Kidney capillary endothelial cell (primary cell): ENCODE measurements around the gene MYPOP.

Experiments
- DNase-seq: peaks from one replicate; pipeline ENCODE4 v3.0.0-alpha.2; 2018; ENCODE audit warnings: low spot score

MYPOP gene

GRCh38 chr19:45863335-45863839 is 39.0 kb downstream of the MYPOP start:
- DNase-seq: no peak

DNA sequence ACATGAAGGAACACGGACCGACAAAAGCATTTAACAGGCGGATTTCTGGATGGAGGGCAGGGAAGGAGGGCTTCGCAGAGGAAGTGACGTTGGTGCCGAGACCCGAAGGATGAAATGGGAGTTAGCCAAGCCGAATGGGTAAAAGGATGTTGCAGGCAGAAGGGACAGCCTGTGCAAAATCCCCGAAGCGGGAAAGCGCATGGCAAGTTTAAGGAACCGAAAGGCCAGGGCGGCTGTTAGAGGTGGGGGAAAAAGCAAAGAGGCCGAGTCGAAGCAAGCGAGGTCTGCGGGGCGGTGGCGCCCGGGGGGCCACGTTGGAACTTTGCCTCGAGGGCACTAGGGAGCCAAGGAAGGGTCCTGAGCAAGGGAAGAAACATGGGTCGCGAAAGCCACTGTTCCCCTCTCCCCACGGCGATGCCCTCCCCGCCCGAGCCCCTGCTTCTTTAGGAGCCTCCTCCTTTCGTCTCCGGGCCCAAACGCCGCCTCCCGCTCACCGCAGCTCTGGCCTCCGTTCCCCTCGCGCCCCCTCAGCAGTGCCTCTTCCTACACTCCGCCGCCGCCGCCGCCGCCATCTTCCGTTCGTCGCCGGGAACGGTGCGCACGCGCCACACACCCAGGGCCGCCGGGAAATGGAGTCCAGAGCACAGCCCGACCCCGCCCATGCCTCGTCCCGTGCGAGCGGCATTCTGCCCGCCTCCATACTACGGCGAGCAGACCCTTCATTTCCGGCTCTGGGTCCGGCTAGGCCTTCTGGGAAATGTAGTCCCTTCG is 39.7 kb downstream of the MYPOP start, which contains the start of gene SYMPK:
TSS of gene SYMPK (minus strand) at position 584 of the 771 bp plus-strand sequence. CDS start 8,652 bp downstream, outside the sequence.
- DNase-seq: peak; percentile 96

DNA sequence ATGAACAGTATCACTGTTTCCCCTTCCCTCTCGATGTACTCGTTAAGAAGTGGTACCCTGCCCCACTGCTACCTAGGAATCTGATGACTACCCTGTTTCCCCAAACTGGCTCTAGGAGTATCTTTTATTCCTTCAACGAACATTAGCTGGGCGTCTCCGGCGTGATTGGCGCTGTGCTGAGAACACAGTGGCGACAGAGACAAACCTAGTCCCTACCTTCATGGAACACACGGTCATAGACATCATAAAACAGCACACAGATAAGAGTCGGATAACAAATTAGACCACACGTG is 40.2 kb downstream of the MYPOP start:
- no peak for DNase-seq

GRCh38 chr19:45860359-45861259 is 41.8 kb downstream of the MYPOP start:
- DNase-seq: no peak

DNA sequence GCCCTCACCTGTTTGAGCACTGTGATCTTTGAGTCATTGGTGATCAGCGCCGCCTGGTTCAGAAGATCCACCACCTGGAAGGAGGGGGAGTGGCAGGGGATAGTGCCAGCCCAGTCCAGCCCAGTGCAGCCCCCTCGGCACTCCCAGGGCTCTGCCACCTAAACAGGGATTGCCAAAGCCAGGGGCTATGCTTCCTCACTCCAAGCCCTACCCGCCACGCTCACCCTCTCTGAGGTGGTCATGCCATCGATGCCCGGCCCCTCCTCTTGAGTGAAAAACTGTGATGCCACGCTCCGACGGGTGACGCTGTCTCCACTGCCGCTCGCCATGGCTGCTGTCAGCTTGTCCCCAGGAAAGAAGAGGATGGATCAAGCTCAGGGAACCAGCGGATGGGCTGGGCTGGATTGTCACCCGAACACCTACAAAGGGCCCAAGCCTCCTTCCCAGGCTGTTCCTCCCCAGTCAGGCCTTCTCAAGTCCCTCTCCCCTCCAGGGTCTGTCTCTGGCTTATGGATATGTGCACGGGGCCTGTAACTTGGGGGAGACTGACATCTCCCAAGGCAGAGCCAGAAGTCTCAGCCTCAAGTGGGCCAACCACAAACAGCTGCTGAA is 48.1 kb downstream of the MYPOP start:
- no peak for DNase-seq

DNA sequence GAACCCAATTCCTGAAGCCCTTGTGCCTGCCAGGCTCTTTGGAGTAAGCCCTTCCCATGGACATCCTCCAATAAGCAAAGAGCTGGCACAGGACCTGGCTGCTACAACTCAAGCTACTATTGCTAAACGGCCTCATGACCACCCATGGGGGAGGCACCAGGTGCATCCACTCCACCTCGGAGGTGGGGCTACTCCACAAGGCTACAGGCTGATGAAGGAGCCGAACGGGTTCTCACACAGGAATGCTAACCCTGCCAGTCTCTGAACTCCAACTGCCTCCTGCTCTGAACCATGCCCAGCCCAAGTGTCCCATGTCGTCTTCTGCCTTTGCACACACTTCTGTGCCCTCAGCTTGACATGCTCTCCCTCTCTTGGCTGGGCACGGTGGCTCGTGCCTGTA is 49.4 kb downstream of the MYPOP start:
- DNase-seq: no peak

GRCh38 chr19:45852145-45852750 is 50.2 kb downstream of the MYPOP start:
- no peak for DNase-seq

- no peak for DNase-seq
Measured at GRCh38 chr19:45848922-45849321, 53.5 kb downstream of the MYPOP start.

- DNase-seq: no peak
Measured at GRCh38 chr19:45847663-45848062, 54.8 kb downstream of the MYPOP start.

DNA sequence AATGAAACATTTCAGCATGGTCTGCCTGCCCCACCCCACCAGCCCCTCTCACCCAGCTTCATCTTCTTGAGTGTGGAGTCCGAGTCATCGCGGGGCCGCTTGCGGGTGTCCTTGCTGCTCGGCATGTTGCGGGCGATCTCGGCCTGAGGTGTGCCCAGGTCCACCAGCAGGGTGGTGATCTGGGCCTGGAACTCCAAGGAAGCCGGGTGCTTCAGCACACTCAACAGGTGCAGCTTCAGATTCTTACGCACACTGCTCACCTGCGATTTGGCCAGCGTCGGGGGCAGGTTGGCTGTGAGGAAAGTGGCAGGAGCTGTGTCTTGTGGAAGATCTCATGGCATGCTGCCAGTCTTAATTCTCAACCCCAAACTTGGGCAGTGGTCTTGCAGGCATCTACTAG is 60.2 kb downstream of the MYPOP start:
- DNase-seq: no peak
